NCI-H2107 (cell line): ENCODE data around the gene SOHLH1.

Source experiments
- DNase-seq: peaks from one replicate; lab custom pipeline; 2025; lab: John Stamatoyannopoulos, UW

Gene SOHLH1

GRCh38 chr9:135661816-135662560 is 37.3 kb downstream of the SOHLH1 start:
- DNase-seq = no peak

- DNase-seq = no peak
Measured at GRCh38 chr9:135660407-135660806, 38.9 kb downstream of the SOHLH1 start.

DNA sequence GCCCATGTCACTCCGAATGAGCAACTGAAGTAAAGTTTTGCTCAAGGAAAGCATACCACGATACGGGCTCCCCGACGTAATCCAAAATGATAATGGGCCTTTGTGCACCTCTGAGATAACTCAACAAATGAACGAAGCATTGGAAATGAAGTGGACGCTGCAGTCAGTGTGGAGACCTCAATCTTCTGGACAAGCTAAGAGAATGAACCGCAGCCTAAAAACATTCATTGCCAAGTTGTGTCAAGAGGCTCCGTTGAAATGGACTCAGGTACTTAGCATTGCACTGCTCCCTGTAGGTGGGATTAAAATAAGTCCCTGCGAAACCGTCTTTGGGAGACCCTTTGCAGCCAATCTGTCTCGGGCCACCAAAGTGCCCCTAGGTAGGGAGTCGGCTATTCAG is 40.0 kb downstream of the SOHLH1 start:
- DNase-seq = no peak

DNA sequence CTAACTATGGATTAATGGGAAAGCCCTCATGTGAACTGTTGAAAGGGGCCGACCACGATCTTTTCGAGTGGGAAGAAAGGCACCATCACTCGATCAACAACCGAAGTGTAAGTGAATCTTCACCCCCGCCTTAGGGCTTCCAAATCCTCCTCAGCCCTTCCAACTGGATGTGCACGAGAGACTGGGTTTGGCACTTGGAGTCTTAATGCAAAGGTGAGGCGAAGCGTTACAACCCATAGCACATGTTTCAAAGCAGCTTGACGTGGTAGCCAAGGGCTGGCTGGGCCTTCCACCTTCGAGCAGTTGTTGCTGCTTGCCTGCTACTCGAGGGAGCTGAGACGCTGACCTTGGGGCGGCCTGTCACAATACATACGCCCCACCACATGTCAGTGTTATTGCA is 41.9 kb downstream of the SOHLH1 start:
- no peak for DNase-seq

- DNase-seq = no peak
Measured at GRCh38 chr9:135655317-135655716, 44.0 kb downstream of the SOHLH1 start.

- DNase-seq = no peak
Measured at GRCh38 chr9:135650408-135650807, 48.9 kb downstream of the SOHLH1 start.

DNA sequence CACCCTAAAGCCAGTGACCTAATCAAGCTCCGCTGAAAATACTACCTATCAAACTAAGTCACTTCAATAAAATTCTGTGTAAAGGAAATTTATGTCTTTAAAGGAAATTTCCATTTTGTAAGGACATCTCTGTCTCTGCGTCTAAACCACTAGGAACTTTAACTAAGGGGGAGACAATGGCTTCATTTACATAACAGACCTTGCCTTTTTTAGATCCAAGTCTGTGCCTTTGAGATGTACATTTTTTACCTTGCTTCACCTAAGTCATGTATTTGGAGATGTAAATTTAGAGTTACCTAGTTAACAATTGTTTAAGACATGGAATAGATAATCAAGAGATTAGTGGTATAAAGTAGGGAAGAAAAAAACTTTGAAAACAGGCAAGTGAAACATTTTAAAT is 49.8 kb downstream of the SOHLH1 start:
- DNase-seq = no peak

DNA sequence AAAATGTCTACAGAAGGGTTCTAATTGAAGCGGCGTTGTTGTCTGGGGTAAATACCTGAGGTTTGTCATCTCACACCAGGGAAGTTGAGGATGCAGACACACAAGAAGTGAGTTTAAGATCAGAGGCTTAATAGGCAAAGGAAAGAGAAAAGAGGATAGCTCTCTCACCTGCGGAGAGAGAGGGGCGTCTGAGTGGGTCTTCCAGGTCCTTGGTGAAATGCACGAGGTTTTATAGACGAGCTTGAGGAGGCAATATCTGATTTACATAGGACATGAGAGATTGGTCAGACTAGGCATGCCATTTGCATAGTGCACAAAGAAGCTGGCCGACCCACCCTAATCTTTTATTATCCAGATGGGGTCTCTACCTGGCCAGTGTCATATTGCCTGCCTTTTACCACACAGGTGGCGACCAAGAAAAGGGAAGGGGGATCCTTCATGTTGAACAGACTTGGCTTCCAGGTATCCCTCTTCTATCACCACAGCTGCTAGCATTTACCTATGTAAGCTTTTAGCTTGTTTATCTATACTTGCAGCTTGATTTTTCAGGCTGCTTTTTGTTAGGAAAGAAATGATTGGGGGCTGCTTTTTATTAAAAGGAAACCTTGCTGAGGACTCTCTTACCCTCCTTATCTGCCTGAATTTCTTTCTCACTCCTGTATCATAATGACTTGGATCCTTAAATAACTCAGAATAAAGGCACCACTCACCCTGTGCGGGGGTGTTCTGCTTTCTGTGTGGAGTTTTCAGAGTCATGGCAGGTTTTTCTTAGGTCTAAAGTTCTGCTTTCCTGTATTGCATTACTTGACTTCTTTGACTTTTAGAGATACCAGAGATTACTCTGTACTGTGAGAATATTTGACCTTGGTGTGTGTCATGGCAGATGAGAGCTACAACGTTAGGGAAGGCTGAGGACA is 50.5 kb downstream of the SOHLH1 start:
- DNase-seq = no peak

- no peak for DNase-seq
Measured at GRCh38 chr9:135647884-135648283, 51.4 kb downstream of the SOHLH1 start.

DNA sequence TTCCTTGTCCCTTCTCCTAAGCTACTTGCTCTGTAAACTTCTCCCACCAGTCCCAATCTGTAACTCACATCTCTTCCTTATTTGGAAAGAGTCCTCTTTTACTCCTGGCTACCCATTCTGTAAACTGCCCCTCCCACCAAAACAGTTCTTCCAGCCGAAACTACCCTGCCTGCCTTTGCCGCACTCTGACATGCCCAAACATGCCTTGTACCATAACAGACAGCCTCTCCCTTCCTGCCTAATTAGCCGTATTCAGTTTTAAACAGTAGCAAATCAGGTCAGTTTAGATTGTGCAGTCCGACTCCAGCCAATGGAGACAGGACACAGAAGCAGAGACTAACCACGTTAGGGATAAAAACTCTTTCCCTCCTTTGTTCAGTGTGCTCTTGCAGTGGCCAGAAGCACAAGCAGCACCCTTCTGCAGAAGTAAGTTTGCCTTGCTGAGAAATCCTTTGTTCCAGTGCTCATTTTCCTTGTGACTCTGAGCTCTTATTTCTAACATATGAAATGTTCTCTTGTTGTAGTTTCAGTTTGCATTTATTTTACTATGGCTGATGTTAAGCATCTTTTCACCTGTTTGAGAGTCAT is 54.6 kb downstream of the SOHLH1 start:
- DNase-seq = no peak
